Measurements from ENCODE around the gene TNFRSF8.
"Not testable (repeated sequence)": the region's sequence is repeated elsewhere in the genome, so short reads cannot be mapped to it uniquely, and the experiment has no call there.

DNA sequence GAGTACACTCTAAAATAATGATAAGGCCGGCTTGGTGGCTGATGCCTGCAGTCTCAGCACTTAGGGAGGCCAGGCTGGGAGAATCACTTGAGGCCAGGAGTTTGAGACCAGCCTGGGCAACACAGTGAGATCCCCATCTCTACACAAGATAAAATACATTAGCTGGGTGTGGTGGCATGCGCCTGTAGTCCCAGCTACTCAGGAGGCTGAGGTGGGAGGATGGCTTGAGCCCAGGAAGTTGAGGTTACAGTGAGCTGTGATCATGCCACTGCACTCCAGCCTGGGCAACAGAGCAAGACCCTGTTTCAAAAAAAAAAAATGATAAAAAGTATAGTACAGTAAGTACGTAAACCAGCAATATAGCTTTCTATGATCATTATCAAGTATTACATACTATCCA is 38.0 kb downstream of the TNFRSF8 start:
- TF ChIP-seq, protein P1, sequence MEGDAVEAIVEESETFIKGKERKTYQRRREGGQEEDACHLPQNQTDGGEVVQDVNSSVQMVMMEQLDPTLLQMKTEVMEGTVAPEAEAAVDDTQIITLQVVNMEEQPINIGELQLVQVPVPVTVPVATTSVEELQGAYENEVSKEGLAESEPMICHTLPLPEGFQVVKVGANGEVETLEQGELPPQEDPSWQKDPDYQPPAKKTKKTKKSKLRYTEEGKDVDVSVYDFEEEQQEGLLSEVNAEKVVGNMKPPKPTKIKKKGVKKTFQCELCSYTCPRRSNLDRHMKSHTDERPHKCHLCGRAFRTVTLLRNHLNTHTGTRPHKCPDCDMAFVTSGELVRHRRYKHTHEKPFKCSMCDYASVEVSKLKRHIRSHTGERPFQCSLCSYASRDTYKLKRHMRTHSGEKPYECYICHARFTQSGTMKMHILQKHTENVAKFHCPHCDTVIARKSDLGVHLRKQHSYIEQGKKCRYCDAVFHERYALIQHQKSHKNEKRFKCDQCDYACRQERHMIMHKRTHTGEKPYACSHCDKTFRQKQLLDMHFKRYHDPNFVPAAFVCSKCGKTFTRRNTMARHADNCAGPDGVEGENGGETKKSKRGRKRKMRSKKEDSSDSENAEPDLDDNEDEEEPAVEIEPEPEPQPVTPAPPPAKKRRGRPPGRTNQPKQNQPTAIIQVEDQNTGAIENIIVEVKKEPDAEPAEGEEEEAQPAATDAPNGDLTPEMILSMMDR (conservative IDR thresholded peaks at IDR 0.05; ENCODE audit: low read depth, low read length) = not testable (repeated sequence)
- TF ChIP-seq EZH2phosphoT487 (IDR thresholded peaks at IDR 0.05; ENCODE audit: borderline replicate concordance, low read length) = not testable (repeated sequence)
